NCI-H2107 treated with DMSO at 0.1 percent for 48 hours (cell line): ENCODE data around the gene GDPD5.

Experiments used
- DNase-seq: peaks from one replicate; lab custom pipeline; 2025; ENCODE audit not compliant: unreplicated experiment; lab: John Stamatoyannopoulos, UW

The GDPD5 gene

DNA sequence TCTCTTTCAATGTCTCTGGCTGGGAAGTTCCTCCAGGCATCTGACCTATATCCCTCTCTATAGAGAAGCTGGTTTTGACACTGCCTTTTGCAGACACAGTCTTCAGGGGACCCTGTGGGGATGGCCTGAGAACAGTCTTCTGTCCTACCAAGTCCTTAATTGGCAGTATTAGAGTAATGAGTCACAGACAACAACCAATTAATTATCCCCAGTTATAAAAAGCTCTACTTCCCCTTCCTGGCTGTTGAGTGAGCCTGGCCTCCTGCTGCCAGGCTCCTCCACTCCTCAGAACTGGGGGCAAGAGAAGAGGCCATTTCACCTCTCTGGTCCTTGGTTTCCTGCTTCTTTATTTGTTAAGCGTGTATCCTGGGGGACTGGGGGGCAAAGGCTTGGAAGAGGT, 51.5 kb downstream of the GDPD5 start:
- no peak for DNase-seq

GRCh38 chr11:75473684-75474083, 52.1 kb downstream of the GDPD5 start:
- no peak for DNase-seq

DNA sequence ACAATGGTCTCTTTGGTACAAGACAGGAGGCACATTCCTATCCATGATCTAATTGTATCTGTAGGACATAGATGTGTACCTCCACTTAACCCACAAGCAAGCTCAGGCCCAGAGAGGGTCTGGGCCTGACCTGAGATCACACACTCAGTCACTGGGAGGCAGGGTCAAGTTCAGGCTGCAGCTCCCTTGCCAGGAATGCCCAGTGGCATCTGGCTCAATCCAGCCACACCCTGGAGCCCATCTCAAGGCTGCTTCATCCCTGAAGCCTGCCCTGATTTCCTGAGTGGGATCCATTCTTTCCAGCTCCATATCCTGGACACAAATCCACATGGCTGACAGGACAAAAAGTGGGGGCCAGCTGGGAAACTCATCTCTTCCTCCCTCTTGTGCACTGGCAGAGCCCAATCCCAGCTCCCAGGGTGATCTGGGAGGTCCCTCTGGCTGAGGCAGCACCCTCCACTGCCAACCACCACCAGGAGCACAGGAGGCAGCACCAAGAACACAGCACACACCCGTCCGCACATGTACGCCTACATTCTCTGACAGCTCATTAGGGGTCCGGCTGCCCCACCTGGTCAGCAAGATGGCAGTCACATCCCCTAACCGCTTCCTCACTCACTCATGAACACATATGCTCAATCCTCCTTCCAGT, 53.5 kb downstream of the GDPD5 start:
- DNase-seq, result no peak

- DNase-seq, result no peak
These were observed 54.4 kb downstream of the GDPD5 start for GRCh38 chr11:75471176-75471973.

GRCh38 chr11:75470476-75471080, 55.2 kb downstream of the GDPD5 start:
- DNase-seq, result no peak

DNA sequence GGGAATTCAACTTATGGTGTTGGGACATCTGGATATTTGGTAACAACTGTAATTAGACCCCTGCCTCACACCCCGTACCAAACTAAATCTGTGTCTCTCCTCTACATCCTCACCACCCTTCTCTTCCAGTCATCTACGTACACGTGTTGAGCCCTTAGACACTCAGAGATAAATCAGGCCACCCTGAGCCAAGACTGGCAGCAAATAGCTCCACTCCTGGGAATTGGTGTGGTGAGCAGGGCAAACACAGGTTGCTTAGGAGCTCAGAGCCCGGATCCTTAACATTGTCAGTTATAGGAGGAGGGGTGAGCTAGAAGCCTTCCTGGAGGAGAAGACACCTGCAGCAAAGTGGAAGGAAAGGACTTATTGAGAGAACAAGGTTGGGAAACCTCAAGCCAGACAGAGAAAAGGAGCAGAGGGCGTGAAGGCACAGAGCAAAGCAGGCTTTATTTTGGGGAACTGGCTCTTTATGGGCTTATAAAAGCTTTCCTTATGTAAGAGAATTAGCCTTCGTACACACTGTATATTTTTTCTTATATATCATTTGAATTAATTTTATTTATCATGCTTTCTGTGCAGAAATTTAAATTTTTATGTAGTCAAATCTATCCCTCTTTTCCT, 55.8 kb downstream of the GDPD5 start:
- DNase-seq, result no peak

DNA sequence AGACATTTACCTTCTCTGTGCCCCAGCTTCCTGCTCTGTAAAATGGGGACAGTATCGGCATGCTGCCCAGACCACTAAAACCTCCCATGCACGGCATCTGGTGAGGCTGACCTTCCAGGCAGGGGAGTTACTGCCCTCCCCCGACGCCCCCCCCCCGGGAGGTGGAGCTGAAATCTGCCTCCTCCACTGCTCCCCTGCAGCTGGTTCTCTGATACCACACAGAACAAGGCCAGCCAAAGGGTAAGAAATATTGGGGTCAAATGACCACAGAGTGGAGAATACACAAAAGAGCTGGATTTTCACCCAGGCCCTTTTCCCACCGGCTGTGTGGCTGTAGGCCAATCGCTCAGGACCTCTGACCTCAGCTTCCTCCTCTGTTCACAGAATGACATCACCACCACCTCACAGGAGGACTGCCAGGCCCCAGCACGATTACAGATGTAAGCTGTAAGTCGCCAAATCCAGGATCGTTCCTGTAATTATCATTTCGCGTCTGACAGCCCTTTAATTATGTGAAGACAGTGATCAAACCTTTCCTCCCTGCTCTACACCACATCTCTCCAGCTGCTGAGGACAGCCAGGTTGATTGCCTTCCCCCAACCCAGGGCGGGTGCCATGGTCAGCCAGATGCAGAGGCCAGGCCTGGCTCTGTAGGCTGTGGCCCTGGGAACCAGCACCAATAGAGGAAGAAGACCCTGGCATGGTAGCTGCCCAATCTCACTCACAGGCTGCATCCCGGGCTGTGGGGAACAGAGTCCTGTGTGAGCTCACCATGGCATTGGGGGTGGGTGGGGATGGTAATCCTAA, 57.0 kb downstream of the GDPD5 start:
- no peak for DNase-seq

- no peak for DNase-seq
These were observed 57.9 kb downstream of the GDPD5 start for GRCh38 chr11:75467881-75468280.

- DNase-seq, result no peak
These were observed 58.4 kb downstream of the GDPD5 start for GRCh38 chr11:75467311-75467710.

DNA sequence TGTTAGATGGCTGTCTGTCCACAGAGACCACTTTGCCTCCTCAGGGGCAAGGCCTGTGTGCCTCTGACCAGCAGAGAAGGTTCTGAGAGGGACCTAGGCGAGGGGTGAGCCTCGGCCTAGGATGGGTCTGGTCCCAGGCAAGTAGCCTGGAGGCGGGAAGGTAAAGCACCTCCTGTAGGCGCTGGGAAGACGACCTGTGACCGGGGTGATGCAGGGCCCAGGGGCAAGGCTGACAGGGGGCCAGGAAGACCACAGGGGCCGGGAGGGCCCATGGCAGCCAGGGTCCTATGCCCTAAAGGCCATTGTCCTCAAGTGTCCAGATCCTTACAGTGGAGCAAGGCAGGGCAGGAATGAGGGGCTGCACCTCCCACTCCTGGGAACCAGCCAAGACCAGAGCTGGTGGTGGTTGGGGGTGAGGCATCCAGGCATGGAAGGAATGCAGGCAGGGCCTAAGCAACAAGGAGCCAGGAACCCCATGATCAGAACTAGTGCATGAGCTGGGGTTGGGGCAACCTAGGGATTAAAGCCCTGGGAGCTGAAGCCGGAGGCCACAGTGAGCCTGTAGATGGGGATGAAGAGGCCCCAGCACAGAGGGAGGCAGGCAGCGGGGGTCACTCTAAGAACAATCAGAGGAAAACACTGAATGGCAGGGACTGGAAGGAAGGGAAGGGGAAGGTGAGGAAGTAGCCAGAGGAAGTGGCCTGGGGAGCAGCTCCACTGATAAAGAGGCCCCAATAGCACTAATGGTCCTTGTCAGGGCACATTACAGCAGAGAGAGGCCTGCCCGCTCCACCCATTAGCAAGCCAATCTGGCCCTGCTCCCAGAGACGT, 59.8 kb downstream of the GDPD5 start:
- no peak for DNase-seq

GRCh38 chr11:75463106-75463774, 62.5 kb downstream of the GDPD5 start:
- DNase-seq, result no peak

DNA sequence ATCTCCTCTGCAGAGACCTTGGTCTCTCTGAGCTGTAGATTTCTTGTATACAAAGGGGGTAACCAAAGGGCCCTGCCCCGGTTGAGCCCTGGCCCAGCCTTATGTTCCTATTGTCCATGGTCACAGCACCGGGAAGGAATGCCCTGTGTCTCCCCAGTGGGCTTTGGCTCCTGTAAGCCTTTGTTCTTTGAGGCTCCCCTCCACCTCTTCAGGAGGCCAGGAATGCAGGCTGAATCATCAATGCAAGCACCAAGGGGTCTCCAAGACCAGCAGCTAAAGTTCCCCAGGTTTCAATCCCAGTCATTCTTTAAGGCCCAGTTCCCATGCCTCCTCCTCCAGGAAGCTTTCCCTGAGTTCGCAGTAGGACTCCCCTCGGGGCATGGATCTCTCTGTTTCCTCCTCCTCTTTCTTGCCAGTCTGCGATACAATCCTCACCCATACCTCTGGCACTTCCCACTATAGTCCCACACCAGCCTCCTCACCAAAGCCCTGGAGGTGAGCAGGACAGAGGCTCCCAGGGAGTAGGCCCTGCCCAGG, 63.6 kb downstream of the GDPD5 start:
- no peak for DNase-seq

DNA sequence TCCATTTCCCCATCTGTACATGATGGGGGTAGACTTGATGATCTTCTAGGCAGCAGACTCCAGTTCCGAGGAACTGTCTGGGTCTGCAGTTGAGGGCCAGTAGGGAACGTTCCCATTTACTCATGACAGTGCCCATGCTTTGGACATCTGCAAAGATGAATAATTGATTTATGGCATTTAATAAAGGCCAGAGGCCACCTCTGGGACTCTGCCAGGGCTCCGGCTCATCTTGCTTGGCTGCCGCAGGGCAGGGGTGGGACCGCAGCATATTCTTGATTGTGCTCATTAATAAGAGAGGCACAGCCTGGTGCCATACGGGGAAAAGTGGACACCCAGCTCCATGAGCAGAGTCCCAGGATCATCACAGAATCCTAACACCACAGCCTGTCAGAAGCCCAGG, 64.6 kb downstream of the GDPD5 start:
- DNase-seq, result no peak

DNA sequence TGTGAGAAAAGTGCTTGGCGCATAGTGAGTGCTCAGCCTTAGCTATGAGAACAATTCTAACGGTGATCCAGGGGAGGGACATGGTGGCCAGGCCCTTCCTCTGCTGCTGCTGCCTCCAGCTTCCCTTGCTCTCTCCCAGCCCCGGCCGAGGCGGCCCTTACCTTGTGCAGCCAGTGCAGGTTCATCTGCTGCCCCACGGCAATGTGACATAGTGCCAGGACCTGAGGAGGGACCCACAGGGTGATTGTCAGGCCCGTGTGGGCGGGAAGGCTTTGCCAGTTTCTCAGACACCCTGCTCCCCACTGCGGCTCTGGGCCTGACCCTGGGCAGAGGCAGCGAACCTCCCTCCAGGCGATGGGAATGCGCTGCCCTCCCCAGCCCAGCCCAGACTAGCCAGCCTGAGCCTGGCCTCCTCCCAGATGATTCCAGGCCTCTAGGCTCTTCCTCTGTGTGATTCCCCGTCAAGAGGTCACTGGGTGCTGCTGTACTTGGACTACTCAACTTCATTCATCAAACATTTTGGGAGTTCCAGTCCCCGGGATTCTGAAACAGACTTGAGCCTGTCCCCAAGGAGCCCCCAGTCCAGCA, 69.1 kb downstream of the GDPD5 start:
- no peak for DNase-seq

GRCh38 chr11:75454987-75455386, 70.8 kb downstream of the GDPD5 start:
- DNase-seq, result no peak

GRCh38 chr11:75453916-75454655, 71.7 kb downstream of the GDPD5 start:
- no peak for DNase-seq

- DNase-seq, result no peak
These were observed 74.6 kb downstream of the GDPD5 start for GRCh38 chr11:75450826-75451821.
